GM12873 (cell line): Measurements from ENCODE around the gene PICALM.

Experiments used
- TF ChIP-seq, protein P1 (sequence below): IDR thresholded peaks from 2 replicates; pipeline ENCODE4 v1.5.1; 2012; ENCODE audit warnings: low read depth, mild to moderate bottlenecking, moderate library complexity, low read length, control low read depth; ENCODE audit not compliant: insufficient read depth; ENCODE audit errors: missing control alignments

The PICALM gene

DNA sequence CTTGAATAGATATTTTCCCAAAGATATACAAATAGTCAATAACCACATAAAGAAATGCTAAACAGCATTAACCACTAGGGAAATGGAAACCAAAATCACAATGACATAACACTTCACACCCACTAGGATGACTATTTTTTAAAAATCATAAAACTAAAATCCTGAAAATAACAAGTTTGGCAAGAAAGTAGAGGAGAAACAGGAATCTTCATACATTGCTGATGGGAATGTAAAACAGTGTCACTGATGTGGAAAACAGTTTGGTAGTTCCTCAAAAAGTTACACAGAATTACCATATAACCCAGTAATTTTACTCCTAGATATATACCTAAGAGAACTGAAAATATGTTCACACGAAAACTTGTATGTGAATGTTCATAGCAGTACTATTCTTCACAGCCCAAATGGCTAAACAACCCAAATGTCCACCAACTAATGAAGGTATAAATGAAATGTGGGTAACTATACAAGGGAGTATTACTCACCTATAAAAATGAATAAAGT lies 12.5 kb downstream of the PICALM start:
- TF ChIP-seq, protein P1, sequence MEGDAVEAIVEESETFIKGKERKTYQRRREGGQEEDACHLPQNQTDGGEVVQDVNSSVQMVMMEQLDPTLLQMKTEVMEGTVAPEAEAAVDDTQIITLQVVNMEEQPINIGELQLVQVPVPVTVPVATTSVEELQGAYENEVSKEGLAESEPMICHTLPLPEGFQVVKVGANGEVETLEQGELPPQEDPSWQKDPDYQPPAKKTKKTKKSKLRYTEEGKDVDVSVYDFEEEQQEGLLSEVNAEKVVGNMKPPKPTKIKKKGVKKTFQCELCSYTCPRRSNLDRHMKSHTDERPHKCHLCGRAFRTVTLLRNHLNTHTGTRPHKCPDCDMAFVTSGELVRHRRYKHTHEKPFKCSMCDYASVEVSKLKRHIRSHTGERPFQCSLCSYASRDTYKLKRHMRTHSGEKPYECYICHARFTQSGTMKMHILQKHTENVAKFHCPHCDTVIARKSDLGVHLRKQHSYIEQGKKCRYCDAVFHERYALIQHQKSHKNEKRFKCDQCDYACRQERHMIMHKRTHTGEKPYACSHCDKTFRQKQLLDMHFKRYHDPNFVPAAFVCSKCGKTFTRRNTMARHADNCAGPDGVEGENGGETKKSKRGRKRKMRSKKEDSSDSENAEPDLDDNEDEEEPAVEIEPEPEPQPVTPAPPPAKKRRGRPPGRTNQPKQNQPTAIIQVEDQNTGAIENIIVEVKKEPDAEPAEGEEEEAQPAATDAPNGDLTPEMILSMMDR: no peak

DNA sequence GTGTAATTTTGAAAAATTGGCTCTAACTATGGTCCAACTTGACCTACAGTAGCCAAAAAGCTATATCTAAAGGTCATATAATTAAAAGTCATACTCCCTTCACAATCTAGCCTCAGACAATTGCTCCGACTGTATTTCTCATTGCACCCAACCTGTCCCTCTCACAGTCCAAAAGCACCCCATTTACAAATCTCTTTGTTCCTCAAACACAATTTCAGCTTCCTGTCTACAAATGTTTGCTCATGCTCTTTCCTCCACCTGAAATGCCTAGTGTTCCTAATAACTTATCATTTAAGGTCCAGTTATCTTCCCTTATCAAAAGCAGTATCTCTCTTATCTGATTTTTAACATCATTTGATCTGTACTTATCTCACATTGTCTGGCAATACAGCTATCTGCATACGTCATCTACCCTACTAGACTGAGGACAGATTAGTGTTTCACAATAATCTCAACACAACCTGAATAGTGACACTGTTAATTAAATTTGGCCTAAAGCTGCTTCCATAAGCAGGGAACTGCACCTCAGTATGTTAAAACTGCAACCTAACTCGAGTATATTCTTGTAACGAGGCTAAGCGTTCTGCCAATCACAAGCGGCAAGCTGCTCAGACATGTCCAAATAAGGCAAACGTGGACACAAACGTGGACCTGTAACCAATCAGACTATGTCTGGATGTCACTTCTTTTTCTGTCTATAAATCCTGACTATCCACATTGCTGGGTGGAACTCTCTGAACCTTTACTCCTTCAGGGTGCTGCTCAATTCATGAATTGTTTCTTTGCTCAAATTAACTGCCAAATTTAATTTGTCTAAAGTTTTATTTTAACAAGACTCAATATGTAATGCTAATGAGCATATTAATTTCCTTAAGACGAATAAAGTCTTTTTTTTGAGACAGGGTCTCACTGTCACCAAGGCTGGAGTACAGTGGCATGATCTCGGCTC lies 15.9 kb downstream of the PICALM start:
- TF ChIP-seq, protein P1: no peak

DNA sequence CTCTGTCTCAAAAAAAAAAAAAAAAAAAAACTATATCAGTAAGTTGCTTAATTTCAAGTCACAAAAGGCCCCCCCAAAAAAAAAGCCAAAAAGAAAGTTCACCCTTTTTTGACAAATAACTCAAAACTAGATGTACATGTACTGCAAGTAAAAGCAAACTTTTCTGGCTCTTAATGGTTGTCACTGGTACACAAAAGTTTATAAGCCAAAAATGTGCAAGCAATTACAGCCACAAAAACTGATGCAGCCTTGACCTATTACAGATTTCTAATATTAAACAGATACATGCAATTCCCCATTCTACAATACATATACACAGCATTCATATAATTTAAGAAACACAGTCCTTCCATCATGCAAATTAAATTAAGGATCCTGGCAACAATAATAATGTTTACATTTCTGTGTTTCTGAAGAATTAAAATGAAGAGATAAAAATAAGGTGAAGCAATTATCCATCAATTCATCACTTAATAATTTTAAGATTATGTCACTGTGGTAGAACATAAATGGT lies 18.6 kb downstream of the PICALM start:
- TF ChIP-seq, protein P1: no peak

DNA sequence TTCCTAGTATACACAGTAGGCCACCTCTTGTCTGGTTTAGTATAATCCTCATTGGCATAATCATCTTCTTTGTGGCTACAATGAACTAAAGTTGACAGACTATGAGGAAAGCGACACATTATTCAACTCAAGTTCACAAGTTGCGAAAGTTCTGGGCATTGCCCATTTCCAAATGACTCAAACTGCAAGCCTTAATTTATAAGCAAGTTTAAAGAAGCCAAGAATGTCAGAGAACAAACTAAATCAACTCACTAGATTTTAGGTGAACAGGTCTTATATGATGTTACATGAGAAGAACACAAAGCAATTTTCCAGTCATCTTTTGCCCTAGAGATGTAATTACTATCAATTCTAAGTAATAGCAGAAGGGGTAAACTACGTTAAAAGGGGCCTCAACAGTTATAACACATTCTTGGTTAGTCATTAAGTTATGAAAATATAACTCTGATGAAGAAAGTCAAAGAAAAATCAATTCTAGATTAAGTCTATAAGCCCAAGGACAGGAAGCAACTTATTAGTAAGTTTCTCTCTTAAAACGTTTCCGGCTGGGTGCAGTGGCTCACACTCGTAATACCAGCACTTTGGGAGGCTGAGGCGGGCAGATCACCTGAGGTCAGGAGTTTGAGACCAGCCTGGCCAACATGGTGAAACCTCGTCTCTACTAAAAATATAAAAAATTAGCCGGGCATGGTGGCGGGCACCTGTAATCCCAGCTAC lies 21.5 kb downstream of the PICALM start:
- TF ChIP-seq, protein P1: no peak

DNA sequence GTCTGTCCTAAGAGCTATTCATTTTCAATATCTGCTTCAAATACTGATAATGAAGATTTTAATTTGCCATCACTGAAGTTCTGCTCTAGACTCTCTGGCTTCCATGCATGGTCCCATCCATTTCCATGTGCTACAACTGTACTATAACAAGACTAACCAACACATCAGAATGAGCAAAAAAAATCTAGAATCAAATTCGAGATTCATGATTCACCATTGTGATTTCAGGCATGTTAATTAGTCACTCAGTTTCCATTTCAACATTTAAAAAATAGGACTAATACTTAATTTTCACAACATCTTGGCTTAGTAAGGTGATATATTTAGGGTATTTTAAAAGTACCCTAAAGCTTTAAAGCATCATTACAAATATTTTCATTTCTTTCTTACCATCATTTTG lies 22.8 kb downstream of the PICALM start:
- TF ChIP-seq, protein P1: no peak

DNA sequence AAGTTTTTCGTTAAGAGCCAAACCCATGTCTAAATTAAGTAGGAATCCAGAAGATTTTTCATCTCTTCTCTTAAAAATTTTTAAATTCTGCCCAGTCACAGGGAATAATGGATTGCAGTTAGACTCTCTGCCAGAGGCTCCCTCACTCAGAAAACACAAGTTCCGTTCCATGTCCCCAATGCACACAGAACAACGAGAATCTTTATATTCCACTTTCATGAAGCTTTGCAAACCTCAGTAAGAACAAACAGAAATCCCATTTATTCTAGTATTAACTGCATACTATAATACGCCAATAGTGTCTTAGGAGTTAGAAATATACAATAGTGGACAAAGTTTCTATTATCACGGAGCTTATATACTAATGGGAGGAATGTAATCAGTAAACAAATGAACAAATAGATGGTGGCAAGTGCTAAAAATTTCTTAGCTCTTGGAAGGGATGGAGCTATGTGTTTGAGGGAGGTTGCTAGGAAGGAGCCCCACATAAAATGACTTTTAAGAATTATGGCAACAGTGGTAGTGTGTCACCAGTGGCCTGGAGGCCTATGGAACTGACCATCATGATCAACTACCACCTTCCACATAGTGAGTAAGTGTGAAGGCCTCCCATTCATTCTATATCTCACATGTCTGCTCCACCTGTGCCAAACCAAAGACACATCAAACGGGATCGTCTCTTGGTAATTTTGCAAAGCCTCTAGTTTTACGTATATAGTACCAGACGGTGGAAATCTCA lies 24.9 kb downstream of the PICALM start:
- TF ChIP-seq, protein P1: no peak
